ENCODE measurements around the gene SOX18. TPM values are rescaled to one million over a fixed set of nuclear protein-coding genes. Genes with fewer than 3 reads are reported as not detected.

The SOX18 gene
- total and polyA plus RNA-seq, 2 experiments from 2014 or later, result 0.21 TPM; not detected in 1

DNA sequence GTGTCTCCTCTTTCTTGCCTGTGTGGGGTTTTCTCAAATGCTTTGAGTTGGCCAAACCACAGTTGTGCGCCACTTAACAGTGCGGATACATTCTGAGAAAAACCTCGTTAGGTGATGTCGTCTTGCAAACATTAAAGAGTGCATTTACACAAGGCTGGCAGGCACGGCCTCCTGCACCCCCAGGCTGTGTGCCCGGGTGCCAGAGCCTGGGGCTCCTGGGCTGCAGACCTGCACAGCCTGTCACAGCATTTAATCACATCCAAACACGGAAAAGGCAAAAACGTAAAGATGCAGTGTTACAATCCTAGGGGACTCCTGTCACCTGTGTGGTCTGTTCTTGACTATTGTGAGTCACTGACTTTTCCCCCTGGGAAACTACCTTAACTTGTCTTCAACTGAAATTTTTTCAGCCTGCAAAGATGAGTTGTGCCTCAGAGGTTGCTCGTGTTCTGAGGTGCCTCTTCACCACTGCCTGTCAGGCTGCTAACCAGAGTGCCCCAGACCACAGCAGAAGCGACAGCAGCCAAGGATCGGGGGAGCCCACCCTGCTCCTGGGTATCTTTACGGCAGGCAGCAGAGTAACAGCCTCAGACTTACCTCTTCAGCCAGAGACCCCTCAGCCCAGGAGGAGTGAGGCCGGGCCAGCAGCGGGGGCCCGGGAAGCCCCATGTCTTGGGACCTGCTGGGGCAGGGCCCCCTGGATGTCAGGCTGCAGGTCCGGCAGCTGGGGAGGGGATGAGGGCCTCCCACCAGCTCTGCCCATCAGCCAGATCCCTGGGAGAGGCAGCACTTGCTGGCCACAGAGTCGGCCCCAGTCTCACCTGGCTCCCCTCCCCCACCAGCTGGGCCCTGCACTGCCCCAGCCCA lies 14.1 kb downstream of the SOX18 start:
- Histone ChIP-seq H3K79me2 (replicated peaks; ENCODE audit: insufficient read depth) (no peaks in the 10 kb centered on the region), H3K4me1 (ENCODE audit: insufficient read depth) (peaks cover 29% of the 10 kb centered on the region), H3K4me3 (no peak overlapping the region), H3F3A (replicated peaks; ENCODE audit: low read depth) (peaks cover 10% of the 10 kb centered on the region; the same call in 1 of the 2 replicates), H3K4me2 (peak overlapping the region; percentile 38; the same call in 1 of the 2 replicates), H3K27ac (ENCODE audit: low read depth) (no peak overlapping the region), H3K36me3 (ENCODE audit: insufficient read depth) (no peaks in the 10 kb centered on the region), H3K9me2 (ENCODE audit: insufficient read depth) (no peaks in the 10 kb centered on the region), H4K20me1 (replicated peaks; ENCODE audit: insufficient read depth) (no peaks in the 10 kb centered on the region), H2AFZ (no peak overlapping the region), H3K27me3 (ENCODE audit: insufficient read depth) (peaks cover 31% of the 10 kb centered on the region)
- Mint-ChIP-seq H3K4me3 (peak overlapping the region; percentile 42; the same call in 1 of the 3 replicates), H3K27ac (no peak overlapping the region), H3K27me3 (ENCODE audit: insufficient read depth, low read depth, poor library complexity) (peaks cover 32% of the 10 kb centered on the region), H3K9me3 (no peaks in the 10 kb centered on the region), H3K36me3 (ENCODE audit: low read depth) (peaks cover 16% of the 10 kb centered on the region), H3K4me1 (peaks cover 32% of the 10 kb centered on the region)
- DNase-seq (ENCODE audit: low spot score) (no peak), ATAC-seq (peak; percentile 1; the same call in 2 of the 3 replicates)
- TF ChIP-seq, protein P1, sequence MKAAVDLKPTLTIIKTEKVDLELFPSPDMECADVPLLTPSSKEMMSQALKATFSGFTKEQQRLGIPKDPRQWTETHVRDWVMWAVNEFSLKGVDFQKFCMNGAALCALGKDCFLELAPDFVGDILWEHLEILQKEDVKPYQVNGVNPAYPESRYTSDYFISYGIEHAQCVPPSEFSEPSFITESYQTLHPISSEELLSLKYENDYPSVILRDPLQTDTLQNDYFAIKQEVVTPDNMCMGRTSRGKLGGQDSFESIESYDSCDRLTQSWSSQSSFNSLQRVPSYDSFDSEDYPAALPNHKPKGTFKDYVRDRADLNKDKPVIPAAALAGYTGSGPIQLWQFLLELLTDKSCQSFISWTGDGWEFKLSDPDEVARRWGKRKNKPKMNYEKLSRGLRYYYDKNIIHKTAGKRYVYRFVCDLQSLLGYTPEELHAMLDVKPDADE (IDR thresholded peaks at IDR 0.05), result no peak
- no peak for TF ChIP-seq ZNF114 (CRISPR knock-in tag; IDR thresholded peaks at IDR 0.05)
- TF ChIP-seq EZH2 (IDR thresholded peaks at IDR 0.05; ENCODE audit: low read depth, unreplicated experiment), result no peak
- no peak for TF ChIP-seq NANOG (IDR thresholded peaks at IDR 0.05; ENCODE audit: borderline replicate concordance)
- TF ChIP-seq EZH2phosphoT487 (IDR thresholded peaks at IDR 0.05; ENCODE audit: unreplicated experiment), result no peak
- TF ChIP-seq, protein P2, sequence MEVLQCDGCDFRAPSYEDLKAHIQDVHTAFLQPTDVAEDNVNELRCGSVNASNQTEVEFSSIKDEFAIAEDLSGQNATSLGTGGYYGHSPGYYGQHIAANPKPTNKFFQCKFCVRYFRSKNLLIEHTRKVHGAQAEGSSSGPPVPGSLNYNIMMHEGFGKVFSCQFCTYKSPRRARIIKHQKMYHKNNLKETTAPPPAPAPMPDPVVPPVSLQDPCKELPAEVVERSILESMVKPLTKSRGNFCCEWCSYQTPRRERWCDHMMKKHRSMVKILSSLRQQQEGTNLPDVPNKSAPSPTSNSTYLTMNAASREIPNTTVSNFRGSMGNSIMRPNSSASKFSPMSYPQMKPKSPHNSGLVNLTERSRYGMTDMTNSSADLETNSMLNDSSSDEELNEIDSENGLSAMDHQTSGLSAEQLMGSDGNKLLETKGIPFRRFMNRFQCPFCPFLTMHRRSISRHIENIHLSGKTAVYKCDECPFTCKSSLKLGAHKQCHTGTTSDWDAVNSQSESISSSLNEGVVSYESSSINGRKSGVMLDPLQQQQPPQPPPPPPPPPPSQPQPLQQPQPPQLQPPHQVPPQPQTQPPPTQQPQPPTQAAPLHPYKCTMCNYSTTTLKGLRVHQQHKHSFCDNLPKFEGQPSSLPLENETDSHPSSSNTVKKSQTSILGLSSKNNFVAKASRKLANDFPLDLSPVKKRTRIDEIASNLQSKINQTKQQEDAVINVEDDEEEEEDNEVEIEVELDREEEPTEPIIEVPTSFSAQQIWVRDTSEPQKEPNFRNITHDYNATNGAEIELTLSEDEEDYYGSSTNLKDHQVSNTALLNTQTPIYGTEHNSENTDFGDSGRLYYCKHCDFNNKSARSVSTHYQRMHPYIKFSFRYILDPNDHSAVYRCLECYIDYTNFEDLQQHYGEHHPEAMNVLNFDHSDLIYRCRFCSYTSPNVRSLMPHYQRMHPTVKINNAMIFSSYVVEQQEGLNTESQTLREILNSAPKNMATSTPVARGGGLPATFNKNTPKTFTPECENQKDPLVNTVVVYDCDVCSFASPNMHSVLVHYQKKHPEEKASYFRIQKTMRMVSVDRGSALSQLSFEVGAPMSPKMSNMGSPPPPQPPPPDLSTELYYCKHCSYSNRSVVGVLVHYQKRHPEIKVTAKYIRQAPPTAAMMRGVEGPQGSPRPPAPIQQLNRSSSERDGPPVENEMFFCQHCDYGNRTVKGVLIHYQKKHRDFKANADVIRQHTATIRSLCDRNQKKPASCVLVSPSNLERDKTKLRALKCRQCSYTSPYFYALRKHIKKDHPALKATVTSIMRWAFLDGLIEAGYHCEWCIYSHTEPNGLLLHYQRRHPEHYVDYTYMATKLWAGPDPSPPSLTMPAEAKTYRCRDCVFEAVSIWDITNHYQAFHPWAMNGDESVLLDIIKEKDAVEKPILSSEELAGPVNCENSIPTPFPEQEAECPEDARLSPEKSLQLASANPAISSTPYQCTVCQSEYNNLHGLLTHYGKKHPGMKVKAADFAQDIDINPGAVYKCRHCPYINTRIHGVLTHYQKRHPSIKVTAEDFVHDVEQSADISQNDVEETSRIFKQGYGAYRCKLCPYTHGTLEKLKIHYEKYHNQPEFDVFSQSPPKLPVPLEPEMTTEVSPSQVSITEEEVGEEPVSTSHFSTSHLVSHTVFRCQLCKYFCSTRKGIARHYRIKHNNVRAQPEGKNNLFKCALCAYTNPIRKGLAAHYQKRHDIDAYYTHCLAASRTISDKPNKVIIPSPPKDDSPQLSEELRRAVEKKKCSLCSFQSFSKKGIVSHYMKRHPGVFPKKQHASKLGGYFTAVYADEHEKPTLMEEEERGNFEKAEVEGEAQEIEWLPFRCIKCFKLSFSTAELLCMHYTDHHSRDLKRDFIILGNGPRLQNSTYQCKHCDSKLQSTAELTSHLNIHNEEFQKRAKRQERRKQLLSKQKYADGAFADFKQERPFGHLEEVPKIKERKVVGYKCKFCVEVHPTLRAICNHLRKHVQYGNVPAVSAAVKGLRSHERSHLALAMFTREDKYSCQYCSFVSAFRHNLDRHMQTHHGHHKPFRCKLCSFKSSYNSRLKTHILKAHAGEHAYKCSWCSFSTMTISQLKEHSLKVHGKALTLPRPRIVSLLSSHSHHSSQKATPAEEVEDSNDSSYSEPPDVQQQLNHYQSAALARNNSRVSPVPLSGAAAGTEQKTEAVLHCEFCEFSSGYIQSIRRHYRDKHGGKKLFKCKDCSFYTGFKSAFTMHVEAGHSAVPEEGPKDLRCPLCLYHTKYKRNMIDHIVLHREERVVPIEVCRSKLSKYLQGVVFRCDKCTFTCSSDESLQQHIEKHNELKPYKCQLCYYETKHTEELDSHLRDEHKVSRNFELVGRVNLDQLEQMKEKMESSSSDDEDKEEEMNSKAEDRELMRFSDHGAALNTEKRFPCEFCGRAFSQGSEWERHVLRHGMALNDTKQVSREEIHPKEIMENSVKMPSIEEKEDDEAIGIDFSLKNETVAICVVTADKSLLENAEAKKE (CRISPR knock-in tag; IDR thresholded peaks at IDR 0.05), result no peak
- TF ChIP-seq, protein P3, sequence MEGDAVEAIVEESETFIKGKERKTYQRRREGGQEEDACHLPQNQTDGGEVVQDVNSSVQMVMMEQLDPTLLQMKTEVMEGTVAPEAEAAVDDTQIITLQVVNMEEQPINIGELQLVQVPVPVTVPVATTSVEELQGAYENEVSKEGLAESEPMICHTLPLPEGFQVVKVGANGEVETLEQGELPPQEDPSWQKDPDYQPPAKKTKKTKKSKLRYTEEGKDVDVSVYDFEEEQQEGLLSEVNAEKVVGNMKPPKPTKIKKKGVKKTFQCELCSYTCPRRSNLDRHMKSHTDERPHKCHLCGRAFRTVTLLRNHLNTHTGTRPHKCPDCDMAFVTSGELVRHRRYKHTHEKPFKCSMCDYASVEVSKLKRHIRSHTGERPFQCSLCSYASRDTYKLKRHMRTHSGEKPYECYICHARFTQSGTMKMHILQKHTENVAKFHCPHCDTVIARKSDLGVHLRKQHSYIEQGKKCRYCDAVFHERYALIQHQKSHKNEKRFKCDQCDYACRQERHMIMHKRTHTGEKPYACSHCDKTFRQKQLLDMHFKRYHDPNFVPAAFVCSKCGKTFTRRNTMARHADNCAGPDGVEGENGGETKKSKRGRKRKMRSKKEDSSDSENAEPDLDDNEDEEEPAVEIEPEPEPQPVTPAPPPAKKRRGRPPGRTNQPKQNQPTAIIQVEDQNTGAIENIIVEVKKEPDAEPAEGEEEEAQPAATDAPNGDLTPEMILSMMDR (conservative IDR thresholded peaks at IDR 0.05; ENCODE audit: low read depth in 2 of 2), result no peak
- TF ChIP-seq, protein P4, sequence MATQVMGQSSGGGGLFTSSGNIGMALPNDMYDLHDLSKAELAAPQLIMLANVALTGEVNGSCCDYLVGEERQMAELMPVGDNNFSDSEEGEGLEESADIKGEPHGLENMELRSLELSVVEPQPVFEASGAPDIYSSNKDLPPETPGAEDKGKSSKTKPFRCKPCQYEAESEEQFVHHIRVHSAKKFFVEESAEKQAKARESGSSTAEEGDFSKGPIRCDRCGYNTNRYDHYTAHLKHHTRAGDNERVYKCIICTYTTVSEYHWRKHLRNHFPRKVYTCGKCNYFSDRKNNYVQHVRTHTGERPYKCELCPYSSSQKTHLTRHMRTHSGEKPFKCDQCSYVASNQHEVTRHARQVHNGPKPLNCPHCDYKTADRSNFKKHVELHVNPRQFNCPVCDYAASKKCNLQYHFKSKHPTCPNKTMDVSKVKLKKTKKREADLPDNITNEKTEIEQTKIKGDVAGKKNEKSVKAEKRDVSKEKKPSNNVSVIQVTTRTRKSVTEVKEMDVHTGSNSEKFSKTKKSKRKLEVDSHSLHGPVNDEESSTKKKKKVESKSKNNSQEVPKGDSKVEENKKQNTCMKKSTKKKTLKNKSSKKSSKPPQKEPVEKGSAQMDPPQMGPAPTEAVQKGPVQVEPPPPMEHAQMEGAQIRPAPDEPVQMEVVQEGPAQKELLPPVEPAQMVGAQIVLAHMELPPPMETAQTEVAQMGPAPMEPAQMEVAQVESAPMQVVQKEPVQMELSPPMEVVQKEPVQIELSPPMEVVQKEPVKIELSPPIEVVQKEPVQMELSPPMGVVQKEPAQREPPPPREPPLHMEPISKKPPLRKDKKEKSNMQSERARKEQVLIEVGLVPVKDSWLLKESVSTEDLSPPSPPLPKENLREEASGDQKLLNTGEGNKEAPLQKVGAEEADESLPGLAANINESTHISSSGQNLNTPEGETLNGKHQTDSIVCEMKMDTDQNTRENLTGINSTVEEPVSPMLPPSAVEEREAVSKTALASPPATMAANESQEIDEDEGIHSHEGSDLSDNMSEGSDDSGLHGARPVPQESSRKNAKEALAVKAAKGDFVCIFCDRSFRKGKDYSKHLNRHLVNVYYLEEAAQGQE (IDR thresholded peaks at IDR 0.05; ENCODE audit: unreplicated experiment), result no peak
- TF ChIP-seq CREB1 (CRISPR knock-in tag; IDR thresholded peaks at IDR 0.05; ENCODE audit: low read depth), result no peak
- TF ChIP-seq STAT1 (IDR thresholded peaks at IDR 0.05; ENCODE audit: unreplicated experiment), result no peak
- TF ChIP-seq ZNF331 (CRISPR knock-in tag; IDR thresholded peaks at IDR 0.05; ENCODE audit: low read depth), result no peak
- no peak for TF ChIP-seq POLR2AphosphoS5 (IDR thresholded peaks at IDR 0.05; ENCODE audit: low read depth)
- TF ChIP-seq JUNB (IDR thresholded peaks at IDR 0.05; ENCODE audit: unreplicated experiment), result no peak

Data from GM23338 (cell line).